Hepatocyte (in vitro differentiated cells): Measurements from ENCODE around the gene MYH16.

ENCODE experiments used
- EZH2 ChIP-seq: fragments of 200-600 bp; sonication (generic); IDR thresholded peaks from 2 replicates; pipeline ENCODE4 v1.6.1; 2016; ENCODE audit warnings: antibody characterized with exemption, mild to moderate bottlenecking, borderline replicate concordance
- TF ChIP-seq, protein P1 (sequence below): fragments of 200-600 bp; sonication (generic); IDR thresholded peaks from 2 replicates; pipeline ENCODE4 v1.5.1; 2016; ENCODE audit warnings: antibody characterized with exemption, mild to moderate bottlenecking; ENCODE audit not compliant: poor library complexity

- no peak for TF ChIP-seq EZH2
- TF ChIP-seq, protein P1, sequence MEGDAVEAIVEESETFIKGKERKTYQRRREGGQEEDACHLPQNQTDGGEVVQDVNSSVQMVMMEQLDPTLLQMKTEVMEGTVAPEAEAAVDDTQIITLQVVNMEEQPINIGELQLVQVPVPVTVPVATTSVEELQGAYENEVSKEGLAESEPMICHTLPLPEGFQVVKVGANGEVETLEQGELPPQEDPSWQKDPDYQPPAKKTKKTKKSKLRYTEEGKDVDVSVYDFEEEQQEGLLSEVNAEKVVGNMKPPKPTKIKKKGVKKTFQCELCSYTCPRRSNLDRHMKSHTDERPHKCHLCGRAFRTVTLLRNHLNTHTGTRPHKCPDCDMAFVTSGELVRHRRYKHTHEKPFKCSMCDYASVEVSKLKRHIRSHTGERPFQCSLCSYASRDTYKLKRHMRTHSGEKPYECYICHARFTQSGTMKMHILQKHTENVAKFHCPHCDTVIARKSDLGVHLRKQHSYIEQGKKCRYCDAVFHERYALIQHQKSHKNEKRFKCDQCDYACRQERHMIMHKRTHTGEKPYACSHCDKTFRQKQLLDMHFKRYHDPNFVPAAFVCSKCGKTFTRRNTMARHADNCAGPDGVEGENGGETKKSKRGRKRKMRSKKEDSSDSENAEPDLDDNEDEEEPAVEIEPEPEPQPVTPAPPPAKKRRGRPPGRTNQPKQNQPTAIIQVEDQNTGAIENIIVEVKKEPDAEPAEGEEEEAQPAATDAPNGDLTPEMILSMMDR: no peak
These were observed 85.3 kb downstream of the MYH16 start for GRCh38 chr7:99357701-99358490.
